GM10248 (cell line): ENCODE measurements around the gene MAMDC2.

Experiments used
- CTCF ChIA-PET: fragments of 300-600 bp; sonication (Branson Sonifier 250); formaldehyde crosslinking; extraction: SDS; loops from one replicate; lab custom pipeline; 2021; ENCODE audit warnings: antibody characterized with exemption; lab: Yijun Ruan, JAX
- POLR2A ChIA-PET: fragments of 350-650 bp; sonication (Branson Sonifier 250); formaldehyde crosslinking; extraction: SDS; loops from one replicate; lab custom pipeline; 2020; ENCODE audit warnings: antibody characterized with exemption; lab: Yijun Ruan, JAX
- DNase-seq: peaks from one replicate; pipeline ENCODE4 v3.0.0; 2012; ENCODE audit errors: extremely low spot score
- CTCF ChIP-seq: IDR thresholded peaks from 2 replicates; pipeline ENCODE4 v1.5.1; 2012; ENCODE audit warnings: mild to moderate bottlenecking, low read depth; ENCODE audit errors: extremely low read depth, missing control alignments, control extremely low read depth

Gene MAMDC2

GRCh38 chr9:70052768-70053167 lies 9.1 kb downstream of the MAMDC2 start:
- POLR2A ChIA-PET, result no interaction called here
- CTCF ChIA-PET, result interaction anchor here (1.4 kb wide), 1 partner anchor 82 kb away, joined by 3 read pairs; no protein-coding TSS in a partner anchor
- no peak for TF ChIP-seq CTCF
- no peak for DNase-seq

- TF ChIP-seq CTCF, result no peak
- ChIA-PET CTCF (interaction anchor here (1.1 to 3.0 kb wide), 3 partner anchors 11 to 57 kb away, joined by 3 to 10 read pairs (median 4); partner anchors contain the start of gene MAMDC2), POLR2A (no interaction called here)
- no peak for DNase-seq
Measured at GRCh38 chr9:70053864-70054263, 10.2 kb downstream of the MAMDC2 start.

GRCh38 chr9:70054521-70054920 lies 10.9 kb downstream of the MAMDC2 start:
- CTCF ChIA-PET, result interaction anchor here (1.1 to 3.0 kb wide), 4 partner anchors 11 to 56 kb away, joined by 3 to 10 read pairs (median 4); partner anchors contain the start of gene MAMDC2
- POLR2A ChIA-PET, result no interaction called here
- TF ChIP-seq CTCF, result no peak
- no peak for DNase-seq

GRCh38 chr9:70055406-70056210 lies 12.0 kb downstream of the MAMDC2 start:
- POLR2A ChIA-PET, result no interaction called here
- no peak for DNase-seq
- CTCF ChIA-PET, result interaction anchor here (1.1 to 3.0 kb wide), 4 partner anchors 9 to 55 kb away, joined by 3 to 10 read pairs (median 4); partner anchors contain the start of gene MAMDC2
- TF ChIP-seq CTCF, result no peak

- no peak for DNase-seq
- TF ChIP-seq CTCF, result no peak
- CTCF ChIA-PET, result interaction anchor here (1.1 to 3.0 kb wide), 2 partner anchors 8 to 54 kb away, joined by 4 to 10 read pairs; no protein-coding TSS in a partner anchor
- POLR2A ChIA-PET, result no interaction called here
Measured at GRCh38 chr9:70056211-70056944, 12.7 kb downstream of the MAMDC2 start.

- no peak for DNase-seq
- CTCF ChIA-PET, result no interaction called here
- no peak for TF ChIP-seq CTCF
- POLR2A ChIA-PET, result no interaction called here
Measured at GRCh38 chr9:70058569-70059116, 15.0 kb downstream of the MAMDC2 start.
